AG08395 (cell line): Measurements from ENCODE around the gene MSANTD2.
"Not testable (repeated sequence)": the region's sequence is repeated elsewhere in the genome, so short reads cannot be mapped to it uniquely, and the experiment has no call there.

Experiments
- DNase-seq: peaks from one replicate; pipeline ENCODE4 v3.0.0; 2012; ENCODE audit warnings: mixed read lengths, low spot score

Gene MSANTD2

DNA sequence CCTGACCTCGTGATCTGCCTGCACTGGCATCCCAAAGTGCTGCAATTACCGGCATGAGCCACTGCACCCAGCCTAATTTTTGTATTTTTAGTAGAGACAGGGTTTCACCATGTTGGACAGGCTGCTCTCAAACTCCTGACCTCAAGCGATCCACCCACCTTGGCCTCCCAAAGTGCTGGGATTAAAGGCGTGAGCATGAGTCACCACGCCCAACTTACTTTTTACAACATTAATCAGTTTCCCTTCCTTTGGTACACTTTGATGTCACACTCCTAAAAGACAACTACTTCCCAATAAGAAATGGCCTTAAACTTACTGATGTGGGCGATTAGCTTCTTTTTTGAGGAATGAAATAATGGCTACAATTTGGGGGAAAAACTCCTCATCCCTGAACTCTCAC lies 29.2 kb downstream of the MSANTD2 start:
- not testable (repeated sequence) for DNase-seq

DNA sequence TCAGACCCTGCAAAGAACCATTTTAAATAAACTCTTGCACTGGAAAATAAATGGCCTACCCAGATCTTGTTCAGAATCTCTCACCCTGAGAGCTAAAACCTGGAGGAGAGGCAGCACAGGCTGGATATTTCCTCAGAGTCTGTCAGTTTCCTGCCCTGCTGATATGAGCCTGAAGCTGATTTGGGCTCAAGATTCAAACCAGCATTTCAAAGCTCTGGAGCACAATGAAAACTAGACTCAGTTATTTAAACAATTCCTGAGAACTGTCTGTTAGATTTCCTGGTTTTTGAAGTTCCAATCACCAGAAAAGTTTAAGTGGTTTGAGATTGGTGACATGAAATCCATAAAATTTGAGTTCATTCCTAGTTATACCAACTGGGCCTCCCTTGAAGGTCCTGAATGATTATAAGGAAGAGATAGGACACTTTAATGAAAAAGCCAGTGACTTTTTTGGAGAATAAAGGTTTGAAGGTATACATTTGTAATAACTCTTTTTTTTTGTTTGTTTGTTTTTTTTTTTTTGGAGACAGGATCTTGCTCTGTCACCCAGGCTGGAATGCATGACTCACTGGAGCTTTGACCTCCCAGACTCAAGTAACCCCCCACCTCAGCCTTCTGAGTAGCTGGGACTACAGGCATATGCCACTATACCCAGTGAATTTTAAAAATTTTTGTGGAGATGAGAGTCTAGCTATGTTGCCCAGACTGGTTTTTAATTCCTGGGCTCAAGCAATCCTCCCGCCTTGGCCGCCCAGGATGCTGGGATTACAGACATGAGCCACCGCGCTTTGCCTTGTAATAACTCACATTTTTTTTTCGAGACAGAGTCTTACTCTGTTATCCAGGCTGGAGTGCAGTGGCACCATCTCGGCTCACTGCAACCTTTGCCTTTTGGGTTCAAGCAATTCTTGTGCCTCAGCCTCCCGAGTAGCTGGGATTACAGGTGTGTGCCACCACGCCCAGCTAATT lies 30.1 kb downstream of the MSANTD2 start:
- no peak for DNase-seq

DNA sequence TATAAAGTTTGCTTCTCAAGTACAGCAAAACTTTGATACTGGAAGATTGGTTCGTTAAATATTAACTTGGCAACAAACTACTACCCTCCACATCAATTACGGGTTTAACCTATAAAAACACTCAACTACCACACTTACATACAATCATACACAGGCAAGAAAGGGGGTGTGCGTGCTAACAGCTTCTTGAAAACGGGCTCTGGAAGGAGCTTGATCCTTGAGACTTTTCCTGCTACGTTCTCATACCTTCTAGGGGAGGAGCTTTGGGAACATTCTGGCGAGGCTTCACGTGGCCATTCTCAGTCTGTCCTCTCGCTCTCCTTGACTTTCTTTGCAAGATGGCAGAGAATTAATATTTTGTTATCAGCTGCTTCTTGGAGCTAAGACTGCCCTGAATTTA lies 31.3 kb downstream of the MSANTD2 start:
- DNase-seq: no peak

DNA sequence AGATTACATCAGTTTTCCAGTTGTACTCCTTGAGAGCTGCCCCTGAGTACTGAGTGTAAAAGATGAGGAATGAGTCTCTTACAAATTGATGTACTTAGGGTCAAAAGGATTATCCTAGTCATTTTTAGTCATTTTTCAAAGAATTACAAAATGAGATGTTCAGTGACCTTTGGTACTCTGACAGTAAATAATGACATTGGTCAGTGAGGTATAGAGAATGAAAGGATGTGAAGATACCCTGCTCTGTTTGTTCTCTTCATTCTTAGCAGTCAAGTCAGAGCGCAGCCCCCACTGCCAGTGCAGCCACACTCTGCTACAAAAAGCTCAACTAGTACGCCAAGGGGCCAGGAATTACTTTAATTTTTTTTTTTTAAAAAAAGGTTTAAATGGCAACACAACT lies 34.0 kb downstream of the MSANTD2 start:
- DNase-seq: no peak

DNA sequence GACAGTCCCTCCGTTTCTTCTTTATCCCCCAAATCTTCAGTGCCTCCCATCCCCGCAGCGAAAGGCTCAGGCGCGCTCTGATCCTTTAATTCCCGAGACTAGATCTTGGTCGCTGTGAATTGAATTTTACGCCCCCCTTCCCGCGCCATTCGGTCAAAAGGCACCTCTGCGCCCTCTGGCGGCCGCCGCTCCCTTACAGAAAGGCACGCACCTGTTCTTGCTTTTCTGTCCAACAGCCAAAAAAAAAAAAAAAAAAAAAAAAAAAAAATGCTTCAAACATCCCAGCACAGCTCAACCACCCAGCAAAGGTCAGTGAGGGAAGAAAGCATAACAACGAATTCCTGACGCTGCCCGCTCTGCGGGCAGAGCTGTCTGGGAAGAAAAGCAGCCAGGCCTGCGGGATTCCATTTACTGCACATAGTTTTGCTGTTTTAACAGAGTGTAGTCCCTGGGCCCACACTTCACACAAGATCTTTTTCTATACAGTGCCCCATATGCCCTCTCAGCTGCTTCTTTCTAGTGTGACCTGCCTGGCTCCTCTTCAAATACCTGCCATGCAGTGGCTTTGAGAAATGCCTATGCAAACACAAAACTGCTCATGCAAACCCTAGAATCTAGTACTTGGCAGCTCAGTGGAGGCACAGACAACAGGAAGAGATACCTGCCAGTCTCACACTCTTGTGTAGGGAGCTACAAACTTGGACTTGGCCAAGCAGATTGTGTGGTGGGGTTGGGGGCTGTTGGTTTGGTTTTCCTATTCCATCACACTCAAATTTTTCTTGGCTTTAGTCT lies 36.9 kb downstream of the MSANTD2 start:
- peak; percentile 61 for DNase-seq

DNA sequence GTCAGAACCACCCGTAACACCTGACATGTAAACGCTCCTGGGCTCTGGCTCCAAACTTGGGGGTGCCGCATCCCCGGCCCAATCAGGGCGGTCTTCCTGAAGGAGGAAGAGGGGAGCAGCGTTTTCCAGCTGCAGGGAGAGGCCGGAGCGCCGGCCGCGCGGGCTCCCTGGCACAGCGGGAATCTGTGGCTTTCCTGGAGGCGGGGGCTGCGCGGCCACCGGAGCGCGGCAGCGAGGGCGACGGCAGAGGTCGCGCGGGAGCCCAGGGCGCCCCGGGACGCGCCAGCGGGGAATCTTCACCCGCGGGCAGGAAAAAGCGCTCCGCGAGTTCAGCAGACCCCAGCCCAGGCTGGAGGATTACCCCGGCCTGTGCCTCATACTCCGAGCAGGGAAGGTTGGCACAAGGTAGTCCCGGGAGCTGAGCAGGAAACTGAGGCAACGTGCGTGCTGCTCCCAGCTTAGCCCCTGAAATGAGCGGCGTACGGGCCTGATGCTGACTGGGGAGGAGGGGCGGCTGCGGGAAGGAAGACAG lies 37.5 kb downstream of the MSANTD2 start:
- DNase-seq: no peak

DNA sequence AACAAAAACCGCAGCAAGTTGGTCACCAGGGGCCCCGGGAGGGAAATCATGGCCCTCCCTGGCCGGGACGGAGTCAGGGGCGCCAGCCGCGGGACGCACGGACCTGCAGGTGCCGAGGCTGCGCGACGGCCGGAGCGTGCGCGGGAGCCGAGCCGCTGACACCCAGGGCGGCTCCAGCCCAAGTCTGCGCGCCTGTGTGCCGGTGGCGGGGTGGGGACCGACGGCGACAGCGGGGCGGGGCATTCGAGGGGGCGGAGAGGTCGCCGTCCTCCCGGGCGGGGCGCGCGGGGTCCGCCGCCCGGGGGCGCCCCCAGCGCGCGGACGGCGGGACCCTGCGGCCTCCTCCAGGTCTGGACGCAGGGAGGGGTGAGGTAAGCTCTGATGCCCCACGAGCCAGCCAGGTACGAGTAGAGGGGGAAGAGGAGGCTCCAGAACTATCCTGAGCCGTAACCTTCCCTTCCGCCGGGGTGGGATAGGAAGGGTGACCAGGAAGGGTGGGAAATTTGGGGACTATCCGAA lies 38.0 kb downstream of the MSANTD2 start, which contains the start of gene ESAM:
Gene ESAM (minus strand): TSS at position 186 of the 519 bp plus-strand sequence. CDS start 136 bp downstream, at position 50.
- DNase-seq: no peak

DNA sequence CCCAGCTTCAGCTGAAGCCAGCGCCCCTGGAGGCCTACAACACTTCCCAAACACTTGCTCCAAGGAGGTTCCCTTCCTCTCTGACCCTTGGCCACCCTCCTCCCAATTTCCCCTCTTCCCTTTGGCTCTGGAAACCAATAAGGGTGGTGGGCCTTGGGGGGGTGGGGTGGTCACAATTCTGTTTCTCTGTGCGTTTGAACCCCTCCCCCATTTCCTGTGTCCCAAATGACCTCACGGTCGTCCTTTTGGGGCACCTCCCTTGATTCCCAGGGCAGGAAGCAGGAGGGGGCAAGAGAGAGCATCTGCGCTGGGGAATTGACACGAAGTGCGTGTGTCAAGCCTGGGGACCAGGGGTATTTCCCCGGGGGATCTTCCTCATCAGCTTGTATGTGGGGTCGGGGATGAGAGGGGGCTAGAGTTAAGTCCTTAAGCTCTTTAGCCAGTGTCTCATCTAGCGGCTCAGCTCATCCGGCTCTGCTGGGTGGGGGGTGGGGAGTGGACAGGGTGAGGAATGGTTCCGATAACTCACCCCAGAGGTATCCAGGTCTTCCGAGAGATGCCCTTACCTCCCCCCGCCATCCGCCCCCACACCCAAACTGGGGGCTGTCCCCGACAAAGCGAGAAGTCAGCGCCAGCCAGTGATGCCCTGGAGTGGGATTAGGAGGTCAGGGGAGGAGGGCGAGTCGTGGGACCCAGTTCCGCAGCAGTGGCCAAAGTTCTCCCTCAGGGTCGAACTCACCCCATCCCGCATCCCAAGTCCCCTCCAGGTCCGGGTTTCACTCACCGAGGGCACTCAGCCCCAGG lies 38.7 kb downstream of the MSANTD2 start:
- no peak for DNase-seq

DNA sequence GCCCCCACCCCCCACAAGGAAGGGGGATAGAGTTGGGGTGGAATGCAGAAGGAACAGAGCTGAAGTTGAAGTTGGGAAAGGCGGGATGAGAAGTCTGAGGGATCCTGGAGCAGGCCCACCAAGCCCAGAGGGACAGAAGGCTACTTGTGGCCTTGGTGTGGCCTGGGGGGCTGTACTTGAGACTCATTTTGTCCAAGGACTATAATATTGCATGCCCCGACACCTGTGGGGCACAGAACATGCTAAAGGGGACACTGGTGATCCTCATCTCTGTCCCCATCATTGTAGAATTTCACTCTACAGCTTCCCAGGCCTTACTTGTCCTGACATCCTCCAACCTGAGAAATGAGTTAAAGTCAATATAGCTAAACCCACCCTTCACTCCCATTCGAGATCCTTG lies 39.4 kb downstream of the MSANTD2 start:
- DNase-seq: no peak

DNA sequence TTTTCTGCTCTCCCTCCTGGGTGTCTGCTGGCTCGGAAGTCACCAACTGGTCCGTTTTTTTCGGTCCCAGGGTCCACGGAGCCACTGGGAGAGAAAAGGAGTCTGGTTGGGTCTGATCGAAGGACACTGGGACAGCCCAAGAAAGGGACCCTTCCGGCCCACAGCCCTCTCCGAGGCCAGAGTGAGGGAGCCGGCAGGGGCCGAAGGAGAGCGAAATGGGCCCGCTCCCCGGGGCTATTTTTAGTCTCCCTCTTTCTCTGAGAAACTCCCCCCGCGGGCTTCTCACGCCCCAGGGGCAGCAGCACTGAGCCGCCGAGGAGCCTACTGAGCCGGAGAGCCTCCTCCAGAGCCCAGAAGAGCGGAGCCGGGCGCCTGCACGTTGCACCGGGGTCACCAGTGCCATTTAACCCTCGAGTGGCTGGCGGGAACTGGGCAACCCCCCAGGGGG lies 40.0 kb downstream of the MSANTD2 start:
- no peak for DNase-seq

DNA sequence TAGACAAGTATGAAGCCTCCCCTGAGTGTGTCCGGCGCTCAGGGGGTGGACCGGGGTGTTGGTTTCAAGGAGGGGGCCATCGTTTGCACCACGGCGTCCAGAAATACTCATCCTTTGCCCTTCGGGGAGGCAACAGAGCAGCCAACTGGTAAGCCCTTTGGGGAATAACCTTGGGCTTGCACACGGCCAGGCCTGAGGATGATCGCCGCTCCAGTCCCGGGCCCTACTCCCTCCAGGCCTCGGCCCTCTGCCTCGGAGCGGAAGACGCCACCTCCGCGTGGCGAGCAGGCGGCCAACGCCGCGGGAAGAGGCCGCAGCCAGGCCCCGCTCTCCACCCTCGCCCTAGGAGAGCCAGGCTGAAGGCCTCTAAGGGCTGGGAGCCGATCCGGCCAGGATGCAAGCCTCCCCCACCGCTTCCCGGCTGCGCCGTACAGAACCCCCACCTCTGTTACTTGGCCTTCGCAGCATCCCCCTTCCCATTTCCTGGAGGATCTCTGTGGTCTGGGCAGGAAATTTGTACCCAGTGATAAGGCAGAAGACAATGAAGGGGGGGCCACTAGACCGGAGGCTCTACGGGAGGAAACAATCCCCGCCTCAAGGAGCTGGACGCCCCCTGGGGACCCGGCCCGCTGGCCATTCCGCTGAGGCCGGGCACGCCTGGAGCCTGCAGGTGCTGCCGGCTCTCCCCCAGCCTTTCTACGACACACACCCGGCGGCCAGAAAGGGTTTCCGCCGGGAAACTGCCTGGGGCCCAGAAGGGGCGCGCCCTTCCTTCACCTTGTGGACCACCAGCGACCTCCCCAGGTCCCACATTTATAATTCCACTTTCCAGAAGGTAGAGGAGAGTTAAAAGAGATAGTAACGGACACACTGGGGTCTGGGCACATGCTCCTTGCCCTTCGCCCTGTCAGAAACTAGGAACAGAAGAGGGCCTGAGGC lies 40.7 kb downstream of the MSANTD2 start:
- no peak for DNase-seq

DNA sequence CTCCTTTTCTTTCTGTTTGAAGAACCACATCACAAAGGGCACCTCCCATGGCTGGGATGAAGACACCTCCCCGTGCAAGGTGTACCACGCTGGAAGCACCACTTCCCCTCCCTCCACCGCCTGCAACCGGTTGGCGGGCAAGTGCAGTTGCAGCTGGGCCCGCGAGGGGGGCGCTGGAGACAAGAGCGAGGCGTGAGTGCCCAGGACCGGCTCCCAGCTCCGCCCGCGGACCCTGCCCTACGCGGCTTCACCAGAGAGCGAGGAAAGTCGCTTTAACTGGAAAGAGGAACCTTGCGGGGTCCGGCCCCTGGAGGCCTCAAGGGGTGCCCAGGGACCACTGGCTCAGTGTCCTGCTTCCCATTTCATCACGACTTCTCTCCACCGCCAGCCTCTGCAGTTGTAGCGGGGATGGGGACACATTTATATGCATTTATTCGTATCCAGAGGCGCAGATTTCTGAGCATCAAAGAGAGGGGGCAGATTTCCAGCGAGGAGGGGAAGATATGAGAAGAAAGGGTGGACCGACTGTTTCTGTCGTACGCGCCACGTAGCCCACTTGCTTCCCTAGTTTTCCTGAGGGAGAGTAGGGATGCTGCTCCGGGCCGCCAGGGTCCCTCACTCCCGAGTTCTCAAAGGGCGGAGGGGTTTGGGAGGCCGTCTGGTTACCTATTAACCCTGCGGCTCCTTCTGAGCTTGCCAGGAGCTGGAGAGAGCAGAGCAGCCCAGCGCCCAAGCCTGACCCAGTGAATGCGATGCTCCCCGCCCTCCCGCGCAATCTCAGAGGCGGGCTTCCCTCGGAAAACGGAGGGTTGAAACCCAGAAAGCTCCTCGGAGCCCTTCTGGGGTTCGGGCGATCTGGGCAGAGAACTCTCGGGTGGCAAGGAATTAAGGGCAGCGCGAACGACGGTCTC lies 41.6 kb downstream of the MSANTD2 start:
- DNase-seq: peak; percentile 68

DNA sequence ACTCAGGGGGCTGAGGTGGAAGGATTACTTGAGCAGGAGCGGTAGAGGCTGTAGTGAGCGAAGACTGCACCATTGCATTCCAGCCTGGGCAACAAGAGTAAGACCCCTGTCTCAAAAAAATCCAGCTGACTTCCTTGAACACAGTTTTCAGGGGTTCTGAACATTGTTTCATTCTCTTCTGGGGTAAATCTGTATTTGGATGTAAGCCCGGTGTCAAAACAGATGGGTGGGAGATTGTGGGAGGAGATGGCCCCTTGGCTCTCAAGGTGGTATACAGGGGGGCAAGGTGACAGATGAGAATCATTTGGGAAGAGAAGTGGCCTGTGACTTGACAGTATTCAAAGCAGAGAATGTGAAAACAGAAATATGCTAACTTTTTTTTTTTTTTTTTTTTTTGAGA lies 42.9 kb downstream of the MSANTD2 start:
- DNase-seq: no peak

DNA sequence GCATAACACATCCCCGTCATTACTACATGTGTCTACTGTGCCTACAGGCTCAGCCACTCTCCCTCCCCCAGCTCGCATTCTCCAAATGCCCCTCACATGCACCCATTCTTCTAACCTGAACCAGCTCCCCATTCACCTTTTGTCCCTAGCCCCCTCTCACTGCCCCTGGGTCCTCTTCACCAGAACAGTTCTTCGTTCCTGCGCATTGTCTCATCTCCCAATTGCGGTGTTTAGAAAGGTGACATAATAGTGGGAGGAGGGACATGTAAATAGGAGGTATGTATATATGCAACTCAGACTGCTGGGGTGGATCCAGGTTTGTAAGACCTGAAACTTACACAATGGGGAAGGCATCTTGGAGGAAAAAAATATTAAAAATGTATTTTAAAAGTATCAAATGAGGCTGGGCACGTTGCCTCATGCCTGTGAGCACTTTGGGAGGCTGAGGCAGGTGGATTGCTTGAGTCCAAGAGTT lies 43.4 kb downstream of the MSANTD2 start:
- no peak for DNase-seq

DNA sequence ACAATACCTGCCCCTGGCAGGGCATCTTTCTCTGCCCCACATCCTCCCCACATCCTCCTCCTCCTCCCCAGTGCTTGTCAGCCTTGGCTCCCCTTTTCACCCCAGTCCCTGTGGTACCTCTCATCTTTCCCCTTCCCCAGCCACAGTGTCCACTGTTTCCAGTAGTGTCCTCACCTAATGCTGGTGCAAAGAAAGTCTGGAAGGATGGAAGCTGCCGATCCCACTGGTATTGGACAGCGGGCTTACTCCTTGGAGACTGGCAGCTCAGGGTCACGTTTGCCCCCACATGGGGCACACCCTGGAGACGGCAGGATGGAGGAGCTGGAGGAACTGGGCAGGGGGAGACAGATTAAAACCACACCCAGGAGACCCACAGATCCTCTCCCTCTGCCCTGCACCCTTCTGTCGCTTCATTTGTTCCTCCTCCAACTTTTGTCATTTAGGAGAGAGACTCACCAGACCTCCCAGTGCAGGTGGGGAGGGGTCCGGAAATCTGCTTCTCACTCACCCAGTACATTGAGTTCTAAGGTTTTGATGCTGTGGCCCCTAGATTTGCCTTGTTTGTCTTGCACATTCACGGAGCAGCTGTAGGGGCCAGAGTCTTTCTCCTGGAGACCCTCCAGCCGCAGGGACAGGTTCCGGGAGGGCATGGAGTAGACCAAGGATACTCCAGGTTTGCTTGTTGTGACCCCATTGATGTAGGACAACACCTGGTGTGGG lies 44.0 kb downstream of the MSANTD2 start:
- DNase-seq: no peak

DNA sequence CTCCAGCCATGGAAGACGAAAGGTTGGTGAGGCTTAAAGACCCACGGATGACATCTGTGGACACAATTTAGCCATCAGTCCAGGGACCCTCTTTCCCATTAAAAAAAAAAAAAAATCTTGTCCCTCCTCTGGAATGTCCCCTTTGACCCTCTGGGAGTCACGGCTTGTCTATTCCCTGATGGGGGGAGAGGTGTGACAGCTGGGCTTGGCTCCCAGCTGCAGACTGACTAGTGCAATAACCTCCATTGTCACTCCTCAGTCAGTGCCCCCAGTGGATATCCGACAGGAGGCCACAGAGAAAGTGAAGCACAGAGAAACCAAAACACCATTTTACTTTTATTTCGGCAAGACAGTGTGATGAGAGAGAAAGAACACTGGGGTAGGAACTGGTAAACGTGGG lies 45.5 kb downstream of the MSANTD2 start:
- no peak for DNase-seq

DNA sequence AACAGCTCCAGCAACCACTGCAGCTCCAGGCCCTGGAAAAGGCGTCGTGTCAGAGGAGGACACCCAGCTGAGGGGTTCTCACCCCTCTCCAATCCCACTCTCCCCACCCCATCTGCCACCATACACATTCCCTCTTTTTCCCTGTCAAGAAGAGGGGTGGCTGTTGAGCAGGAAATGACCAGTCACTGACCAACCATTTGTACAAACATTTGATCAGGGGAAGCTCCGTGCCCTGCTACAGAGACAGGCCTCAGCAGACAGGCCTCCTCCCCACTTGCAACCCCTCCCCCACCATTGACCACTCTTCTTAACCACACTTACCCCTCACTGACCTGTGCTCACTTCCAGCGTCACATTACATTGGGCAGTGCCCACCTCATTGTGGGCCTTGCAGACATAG lies 45.9 kb downstream of the MSANTD2 start:
- no peak for DNase-seq

DNA sequence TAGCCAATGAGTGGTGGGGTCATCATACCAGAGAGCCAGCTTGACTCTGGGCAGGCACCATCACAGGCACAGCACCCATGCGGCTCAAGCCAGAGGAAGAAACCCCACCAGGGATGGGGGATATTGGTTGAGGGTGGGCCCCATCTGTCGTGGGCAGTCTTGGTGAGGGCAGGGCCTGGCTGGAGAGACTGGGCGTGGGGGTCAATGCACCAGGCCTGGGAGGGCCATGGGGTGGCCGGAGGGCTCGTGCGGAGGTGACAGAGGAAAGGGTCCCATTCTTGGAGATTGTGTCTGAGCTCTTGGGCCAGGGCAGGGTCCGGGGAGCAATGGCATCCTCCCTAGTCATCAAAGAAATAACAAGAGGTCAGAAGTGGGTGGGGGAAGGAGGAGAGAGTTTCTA lies 46.6 kb downstream of the MSANTD2 start:
- DNase-seq: no peak
